NCI-H460 (cell line): ENCODE results near the gene EXOSC5. TPM values are rescaled to one million over a fixed set of nuclear protein-coding genes. Genes with fewer than 3 reads are reported as not detected.
"Not testable (repeated sequence)": the region's sequence is repeated elsewhere in the genome, so short reads cannot be mapped to it uniquely, and the experiment has no call there.

Source experiments
- DNase-seq: peaks from one replicate; pipeline ENCODE4 v3.0.0-alpha.2; 2016; ENCODE audit warnings: low read depth; ENCODE audit errors: extremely low read depth
- total RNA-seq: library from RNA; depleted of rRNA; stranded (reverse); fragments of >200 nt; shearing (Covaris generic); gene quantifications from 2 replicates; pipeline ENCODE4 v1.2.3, GENCODE V29; 2014

The EXOSC5 gene
- total RNA-seq, 1 experiment from 2014 or later: 16.5 TPM

- DNase-seq: no peak
Observed at GRCh38 chr19:41372501-41372900, 24.7 kb downstream of the EXOSC5 start.

GRCh38 chr19:41371541-41371940, 25.6 kb downstream of the EXOSC5 start:
- no peak for DNase-seq

- DNase-seq: not testable (repeated sequence)
Observed at GRCh38 chr19:41371119-41371518, 26.0 kb downstream of the EXOSC5 start.

GRCh38 chr19:41369769-41370168, 27.4 kb downstream of the EXOSC5 start:
- DNase-seq: no peak

- no peak for DNase-seq
Observed at GRCh38 chr19:41367848-41368301, 29.3 kb downstream of the EXOSC5 start.

- no peak for DNase-seq
Observed at GRCh38 chr19:41366089-41366488, 31.1 kb downstream of the EXOSC5 start.

GRCh38 chr19:41364524-41365391, 32.4 kb downstream of the EXOSC5 start:
- DNase-seq: no peak

GRCh38 chr19:41363753-41364523, 33.2 kb downstream of the EXOSC5 start, which contains the start of gene B9D2:
Gene B9D2 (minus strand): TSS chr19:41364149. CDS start chr19:41363519, 630 bp downstream.
- peak; percentile 96 for DNase-seq

GRCh38 chr19:41363371-41363752, 33.8 kb downstream of the EXOSC5 start:
- DNase-seq: no peak

- DNase-seq: no peak
Observed at GRCh38 chr19:41362143-41362847, 34.9 kb downstream of the EXOSC5 start.

GRCh38 chr19:41359741-41360140, 37.4 kb downstream of the EXOSC5 start:
- no peak for DNase-seq

GRCh38 chr19:41357746-41358145, 39.4 kb downstream of the EXOSC5 start:
- no peak for DNase-seq

- no peak for DNase-seq
Observed at GRCh38 chr19:41356984-41357739, 40.0 kb downstream of the EXOSC5 start.

GRCh38 chr19:41355802-41356201, 41.4 kb downstream of the EXOSC5 start:
- DNase-seq: no peak

- no peak for DNase-seq
Observed at GRCh38 chr19:41355035-41355434, 42.1 kb downstream of the EXOSC5 start.

GRCh38 chr19:41354343-41354953, 42.7 kb downstream of the EXOSC5 start:
- no peak for DNase-seq

- peak; percentile 65 for DNase-seq
Observed at GRCh38 chr19:41353466-41354342, 43.5 kb downstream of the EXOSC5 start, which contains the start of gene TGFB1. Gene TGFB1 (minus strand): TSS chr19:41353922. CDS start chr19:41353044, 878 bp downstream.

GRCh38 chr19:41352609-41353465, 44.3 kb downstream of the EXOSC5 start:
- DNase-seq: peak; percentile 45
